HepG2 (cell line): ENCODE results near the gene ALPL. TPM values are rescaled to one million over a fixed set of nuclear protein-coding genes. Genes with fewer than 3 reads are reported as not detected.

Experiments
- ATAC-seq: fragments of 200-7000 bp; cut with Tn5 transposase; 3 replicates; pipeline ENCODE4 v1.9.1; 2020; ENCODE audit warnings: mild to moderate bottlenecking, moderate library complexity
- BruUV-seq: library from RNA; stranded (reverse); fragments of 400-500 nt; replicated peaks from 2 replicates; lab custom pipeline; 2021; lab: Mats Ljungman, UMichigan
- CTCF ChIA-PET: fragments of 300-600 bp; formaldehyde crosslinking; extraction: SDS; loops from one replicate; lab custom pipeline; 2021; ENCODE audit warnings: low total read pairs, inconsistent platforms, low intra/inter-chr PET ratio; lab: Yijun Ruan, JAX
- POLR2A ChIA-PET: fragments of 350-600 bp; sonication (Branson Sonifier 250); formaldehyde crosslinking; loops from one replicate; lab custom pipeline; 2020; ENCODE audit warnings: antibody characterized with exemption, inconsistent platforms; lab: Yijun Ruan, JAX
- DNase-seq: peaks from one replicate; pipeline ENCODE4 v3.0.0-alpha.2; 2015; ENCODE audit warnings: low spot score
- FAIRE-seq: peaks from 3 replicates; lab custom pipeline; 2011; peaks lifted over from hg19 to GRCh38; lab: Jason Lieb, UNC
- H2AFZ ChIP-seq: one replicate; pipeline ENCODE4 v1.6.1; 2011; ENCODE audit warnings: low read length, inconsistent platforms
- H3K27ac ChIP-seq: fragments of 300-600 bp; 3 replicates; pipeline ENCODE4 v1.8.0; 2011; ENCODE audit warnings: mixed run types, mild to moderate bottlenecking, mixed read lengths, low read length, inconsistent platforms; ENCODE audit not compliant: insufficient read depth; ENCODE audit errors: extremely low read length
- H3K27me3 ChIP-seq, 2 experiments: fragments of 200-600 bp in 1 of 2; 2 replicates in 1 of 2; 3 replicates in 1 of 2; pipeline versions ENCODE4 v1.6.0 to v1.8.0; 2011; ENCODE audit warnings: low read length in 2 of 2, mild to moderate bottlenecking in 2 of 2, moderate library complexity in 2 of 2, inconsistent platforms in 1 of 2; ENCODE audit not compliant: insufficient read depth in 2 of 2, control insufficient read depth in 1 of 2
- H3K36me3 ChIP-seq, 2 experiments: fragments of 200-600 bp in 1 of 2; replicated peaks in 1 of 2; 2 replicates in 1 of 2; 3 replicates in 1 of 2; pipeline versions ENCODE4 v1.5.1 to v1.8.0; 2011; ENCODE audit warnings: low read length in 2 of 2, inconsistent platforms in 1 of 2; ENCODE audit not compliant: insufficient read depth in 2 of 2, control insufficient read depth in 1 of 2
- H3K4me1 ChIP-seq: 2 replicates; pipeline ENCODE4 v1.5.1; 2012; ENCODE audit warnings: low read length, inconsistent platforms; ENCODE audit not compliant: insufficient read depth
- H3K4me2 ChIP-seq: 2 replicates; pipeline ENCODE4 v1.6.0; 2011; ENCODE audit warnings: low read depth, low read length, inconsistent platforms
- H3K4me3 ChIP-seq, 3 experiments: fragments of 200-600 bp in 1 of 3; sonication (generic), shearing (Covaris generic) in 1 of 3; replicated peaks in 1 of 3; 2 replicates each; pipeline ENCODE4 v1.5.1; 2011 to 2016; ENCODE audit warnings: low read length in 3 of 3, inconsistent platforms in 2 of 3, low read depth in 2 of 3, mild to moderate bottlenecking in 2 of 3, control low read depth in 1 of 3, mixed read lengths in 1 of 3; ENCODE audit not compliant: insufficient read depth in 1 of 3
- H3K79me2 ChIP-seq: one replicate; pipeline ENCODE4 v1.6.1; 2011; ENCODE audit warnings: low read length, inconsistent platforms; ENCODE audit not compliant: insufficient read depth
- H3K9ac ChIP-seq: 2 replicates; pipeline ENCODE4 v1.6.0; 2011; ENCODE audit warnings: mild to moderate bottlenecking, low read depth, low read length, inconsistent platforms; ENCODE audit not compliant: insufficient read depth
- H3K9me3 ChIP-seq: 2 replicates; pipeline ENCODE4 v1.5.1; 2012; ENCODE audit warnings: mild to moderate bottlenecking, low read length
- H4K20me1 ChIP-seq: 2 replicates; pipeline ENCODE4 v1.6.0; 2011; ENCODE audit warnings: inconsistent platforms, mild to moderate bottlenecking, low read length, moderate library complexity; ENCODE audit not compliant: insufficient read depth
- GABPB1 ChIP-seq: IDR thresholded peaks from 2 replicates; pipeline ENCODE4 v1.6.1; 2016; ENCODE audit warnings: mild to moderate bottlenecking, missing genetic modification reagents, moderate library complexity, missing compliant biosample characterization
- HCFC1 ChIP-seq: fragments of 150-350 bp; IDR thresholded peaks from 2 replicates; pipeline ENCODE4 v1.6.1; 2014; ENCODE audit warnings: low read depth, low read length
- HIC2 ChIP-seq: sonication (generic); formaldehyde crosslinking; IDR thresholded peaks from 2 replicates; pipeline ENCODE4 v1.9.0; 2022; ENCODE audit warnings: low read depth, missing genetic modification reagents
- HNF4A ChIP-seq: sonication (generic); formaldehyde crosslinking; IDR thresholded peaks from 2 replicates; pipeline ENCODE4 v1.4.0; 2020; ENCODE audit warnings: missing genetic modification reagents
- IKZF5 ChIP-seq: IDR thresholded peaks from 2 replicates; pipeline ENCODE4 v1.6.1; 2018; ENCODE audit warnings: missing genetic modification reagents, mild to moderate bottlenecking, missing compliant biosample characterization
- MAFK ChIP-seq, 2 experiments: IDR thresholded peaks in 1 of 2; conservative IDR thresholded peaks in 1 of 2; 2 replicates each; pipeline ENCODE4 v1.6.1; 2011; ENCODE audit warnings: improper control_type of control experiment in 2 of 2, low read length in 2 of 2
- POLR2G ChIP-seq: fragments of 200-400 bp; formaldehyde crosslinking; IDR thresholded peaks from 2 replicates; pipeline ENCODE4 v1.6.1; 2018; ENCODE audit warnings: mild to moderate bottlenecking, low read depth, low read length, moderate library complexity
- REPIN1 ChIP-seq: sonication (generic); formaldehyde crosslinking; IDR thresholded peaks from 2 replicates; pipeline ENCODE4 v1.8.0; 2022; ENCODE audit warnings: missing genetic modification reagents, low read depth, mild to moderate bottlenecking, borderline replicate concordance
- SAP130 ChIP-seq: IDR thresholded peaks from 2 replicates; pipeline ENCODE4 v1.6.1; 2016; ENCODE audit warnings: low read depth
- ZEB1 ChIP-seq: IDR thresholded peaks from 2 replicates; pipeline ENCODE4 v1.6.1; 2012; ENCODE audit warnings: mild to moderate bottlenecking, low read depth, inconsistent platforms; ENCODE audit not compliant: insufficient replicate concordance
- ZFP1 ChIP-seq: IDR thresholded peaks from 2 replicates; pipeline ENCODE4 v1.6.1; 2016
- ZNF205 ChIP-seq: IDR thresholded peaks from 2 replicates; pipeline ENCODE4 v1.6.1; 2018; ENCODE audit warnings: missing biosample characterization, missing genetic modification reagents
- ZNF430 ChIP-seq: sonication (generic); formaldehyde crosslinking; IDR thresholded peaks from 2 replicates; pipeline ENCODE4 v1.9.0; 2021; ENCODE audit warnings: mild to moderate bottlenecking, missing genetic modification reagents
- ZNF432 ChIP-seq: sonication (generic); formaldehyde crosslinking; IDR thresholded peaks from 2 replicates; pipeline ENCODE4 v1.5.0; 2020; ENCODE audit warnings: missing genetic modification reagents, mild to moderate bottlenecking, borderline replicate concordance
- ZNF660 ChIP-seq: sonication (generic); formaldehyde crosslinking; IDR thresholded peaks from 2 replicates; pipeline ENCODE4 v1.5.1; 2020; ENCODE audit warnings: mild to moderate bottlenecking, low read depth, missing genetic modification reagents, borderline replicate concordance
- ZSCAN12 ChIP-seq: sonication (generic); formaldehyde crosslinking; IDR thresholded peaks from 2 replicates; pipeline ENCODE4 v1.9.0; 2021; ENCODE audit warnings: mild to moderate bottlenecking, missing genetic modification reagents
- WGBS: methylation state at CpG from one replicate; pipeline ENCODE4 v1.1.6; 2017; ENCODE audit warnings: low lambda C conversion rate; 5-methylcytosine and 5-hydroxymethylcytosine counted together
- in situ Hi-C: cut with HindIII; loops from 2 replicates; pipeline ENCODE4 v1.10.0; 2017; ENCODE audit warnings: low pct_unique_long_range_greater_than_20kb; ENCODE audit not compliant: extremely low pct_ligation_motif_present
- intact Hi-C: fragments of 100-400 bp; cut with micrococcal nuclease; formaldehyde crosslinking; loops from one replicate; pipeline ENCODE4 v1.10.0; 2022; ENCODE audit not compliant: unreplicated experiment
- polyA plus RNA-seq, 8 experiments: library from polyadenylated mRNA; depleted of rRNA in 3 of 8; stranded (reverse) in 7 of 8; unstranded in 1 of 8; fragments of >200 nt; fragmentation: Illumina TruSeq in 4 of 8; extraction: Trizol in 4 of 8; gene quantifications; 2 replicates each; pipeline versions ENCODE4 v1.2.1 to v1.2.3, GENCODE V29; 2011 to 2016; ENCODE audit warnings: low read depth in 4 of 8, missing spikeins in 1 of 8, mixed read lengths in 1 of 8; ENCODE audit not compliant: insufficient read depth in 1 of 8
- total RNA-seq, 5 experiments: library from RNA; depleted of rRNA; stranded (reverse); fragments of >200 nt; fragmentation: Illumina TruSeq; extraction: Trizol; gene quantifications; 2 replicates each; pipeline ENCODE4 v1.2.3, GENCODE V29; 2016; ENCODE audit warnings: low read depth in 1 of 5

ALPL gene
- total and polyA plus RNA-seq, 2 of the 13 experiments (the other 11 are each of a cell fraction or from before 2014, with no cell fraction given), result 0.12 TPM; not detected in 1

GRCh38 chr1:21511579-21512522 lies 2.6 kb downstream of the ALPL start (continued):
- TF ChIP-seq HIC2 (CRISPR knock-in tag) (no peak), HCFC1 (no peak), POLR2G (no peak), REPIN1 (no peak), ZNF432 (no peak), ZNF205 (CRISPR knock-in tag) (no peak), ZFP1 (CRISPR knock-in tag) (no peak), MAFK (conservative IDR thresholded peaks at IDR 0.05 in 1 of 2, IDR thresholded peaks at IDR 0.05 in 1 of 2; ENCODE audit: low read length in 2 of 2) (peak; percentile 48 to 57; a peak in 3 of 4 replicates), ZNF660 (CRISPR knock-in tag) (no peak), SAP130 (CRISPR knock-in tag) (no peak), ZEB1 (no peak)

GRCh38 chr1:21514245-21514644 lies 5.0 kb downstream of the ALPL start:
- in situ Hi-C loops, result loop anchor here (5.0 kb wide), 2 partner anchors 53 to 143 kb away; no protein-coding TSS in a partner anchor
- peak; percentile 41 for ATAC-seq
- H2AFZ ChIP-seq, result no peak overlapping the region
- TF ChIP-seq ZNF430 (CRISPR knock-in tag) (no peak), IKZF5 (no peak), GABPB1 (CRISPR knock-in tag) (0 out of 2 replicates have a peak, but pooled peaks have one; percentile 23), HNF4A (CRISPR knock-in tag) (0 out of 2 replicates have a peak, but pooled peaks have one; percentile 12), ZSCAN12 (CRISPR knock-in tag) (no peak)
- TF ChIP-seq, all 625 proteins: peak for 2
- ChIA-PET POLR2A (no interaction called here), CTCF (no interaction called here)
- H3K27me3 ChIP-seq, result peaks cover 3 to 55% of the 10 kb centered on the region in 2 experiments; a peak in 2 of 5 replicates
- intact Hi-C loops, result no loop called here
- H3K27ac ChIP-seq, result no peak overlapping the region
- WGBS, result 16% methylated on average over 3 of the region's 5 CpGs
- no peaks in the 10 kb centered on the region for H3K36me3 ChIP-seq
- no peak for FAIRE-seq
- H3K4me2 ChIP-seq, result no peak overlapping the region
- no peak for DNase-seq
- H3K4me1 ChIP-seq, result peaks cover 24% of the 10 kb centered on the region
- H3K9ac ChIP-seq, result no peak overlapping the region
- H3K4me3 ChIP-seq, result no peak overlapping the region
- no peaks in the 10 kb centered on the region for H3K9me3 ChIP-seq
- BruUV-seq, result no TSS peak
- H4K20me1 ChIP-seq, result no peaks in the 10 kb centered on the region
- no peaks in the 10 kb centered on the region for H3K79me2 ChIP-seq
